ENCODE data around the gene CMTM6. TPM values are rescaled to one million over a fixed set of nuclear protein-coding genes. Genes with fewer than 3 reads are reported as not detected.

CMTM6 gene
- total and polyA plus RNA-seq, 10 of the 15 experiments (the other 5 are each of a cell fraction or from before 2014, with no cell fraction given): 27.1 to 97.3 (median 61.4) TPM

- H3K4me1 ChIP-seq (ENCODE audit: control insufficient read depth, insufficient read depth, low read length): peaks cover 23% of the 10 kb centered on the region
- WGBS (ENCODE audit: insufficient coverage, insufficient replicate concordance, low lambda C conversion rate, missing lambda C conversion rate): 3% methylated on average over 3 of the region's 3 CpGs
- peaks cover 5% of the 10 kb centered on the region for H3K79me2 ChIP-seq (ENCODE audit: control insufficient read depth, insufficient read depth, low read length)
- no peak overlapping the region; the same call in 1 of the 2 replicates for H3K27ac ChIP-seq (ENCODE audit: control insufficient read depth, insufficient read depth)
- ChIA-PET RAD21 (ENCODE audit: unreplicated experiment) (interaction anchor here (0.7 to 1.7 kb wide), 6 partner anchors 8 to 74 kb away, joined by 3 to 7 read pairs (median 4); partner anchors contain the start of gene CMTM6), POLR2A (interaction anchor here (0.6 to 2.0 kb wide), 4 partner anchors 15 to 961 kb away, joined by 3 to 4 read pairs (median 4); no protein-coding TSS in a partner anchor), CTCF (interaction anchor here (0.9 to 5.0 kb wide), 4 partner anchors 10 to 119 kb away, joined by 3 to 26 read pairs (median 15); no protein-coding TSS in a partner anchor), SMC1A (ENCODE audit: uncharacterized antibody, unreplicated experiment) (interaction anchor here (0.8 to 2.5 kb wide), 11 partner anchors 8 to 124 kb away, joined by 3 to 18 read pairs (median 5); no protein-coding TSS in a partner anchor)
- H2AFZ ChIP-seq (ENCODE audit: control insufficient read depth, low read depth, low read length): no peak overlapping the region
- H3K27me3 ChIP-seq (replicated peaks in 1 of 2; ENCODE audit: control insufficient read depth in 2 of 2, insufficient read depth in 2 of 2, low read length in 1 of 2): no peaks in the 10 kb centered on the region
- no peaks in the 10 kb centered on the region for H3K9me3 ChIP-seq (replicated peaks; ENCODE audit: control insufficient read depth, insufficient read depth, low read length)
- BruUV-seq (replicated peaks): no TSS peak
- 0 out of 2 replicates have a peak overlapping the region, but pooled peaks have one; percentile 13 for H3K4me3 ChIP-seq
- ATAC-seq (peak; percentile 77), FAIRE-seq (peak; percentile 87), DNase-seq (ENCODE audit: low read depth, low spot score) (no peak)
- intact Hi-C loops (cut with micrococcal nuclease; ENCODE audit: unreplicated experiment): loop anchor here (2.0 kb wide), 2 partner anchors 25 to 55 kb away; no protein-coding TSS in a partner anchor
- in situ Hi-C loops (cut with MboI): no loop called here
- no peaks in the 10 kb centered on the region for H4K20me1 ChIP-seq (ENCODE audit: control insufficient read depth, insufficient read depth)
- H3K4me2 ChIP-seq (ENCODE audit: control insufficient read depth, insufficient read depth): peak overlapping the region; percentile 76
- H3K9ac ChIP-seq (ENCODE audit: control insufficient read depth, insufficient read depth, low read length): no peak overlapping the region
- H3K36me3 ChIP-seq (ENCODE audit: control insufficient read depth in 2 of 2, insufficient read depth in 2 of 2, low read length in 1 of 2): no peaks in the 10 kb centered on the region
- no peak for TF ChIP-seq ZNF274 (IDR thresholded peaks at IDR 0.05; ENCODE audit: insufficient read depth, insufficient read length)
- peak; percentile 94 for TF ChIP-seq BCL11A (IDR thresholded peaks at IDR 0.05; ENCODE audit: low read depth, low read length)
- TF ChIP-seq POU2F2 (IDR thresholded peaks at IDR 0.05; ENCODE audit: borderline replicate concordance, low read depth, low read length): peak; percentile 72
- no peak for TF ChIP-seq SIX5 (IDR thresholded peaks at IDR 0.05; ENCODE audit: low read depth, low read length, severe bottlenecking)
- TF ChIP-seq ZNF217 (IDR thresholded peaks at IDR 0.05): 0 out of 2 replicates have a peak, but pooled peaks have one; percentile 45
- TF ChIP-seq PBX3 (IDR thresholded peaks at IDR 0.05; ENCODE audit: insufficient replicate concordance, low read depth, low read length): peak; percentile 85
- no peak for TF ChIP-seq FOXK2 (IDR thresholded peaks at IDR 0.05)
- no peak for TF ChIP-seq RAD51 (IDR thresholded peaks at IDR 0.05)
- no peak for TF ChIP-seq USF1 (IDR thresholded peaks at IDR 0.05; ENCODE audit: borderline replicate concordance, extremely low read length, insufficient read depth, low read depth, low read length)
- peak; percentile 67; the same call in 1 of the 2 replicates for TF ChIP-seq BMI1 (IDR thresholded peaks at IDR 0.05; ENCODE audit: borderline replicate concordance)
- TF ChIP-seq CBX5 (IDR thresholded peaks at IDR 0.05; ENCODE audit: low read depth): no peak
- peak; percentile 82 for TF ChIP-seq TBL1XR1 (IDR thresholded peaks at IDR 0.05; ENCODE audit: low read depth, low read length)
- no peak for TF ChIP-seq IRF3 (IDR thresholded peaks at IDR 0.05)
- no peak for TF ChIP-seq NBN (IDR thresholded peaks at IDR 0.05)
- 0 out of 4 replicates have a peak, but pooled peaks of 1 of the 2 experiments have one; percentile 28 for TF ChIP-seq CEBPB (IDR thresholded peaks at IDR 0.05; ENCODE audit: borderline replicate concordance in 1 of 2, low read depth in 2 of 2, low read length in 2 of 2)
- TF ChIP-seq SPI1 (IDR thresholded peaks at IDR 0.05; ENCODE audit: borderline replicate concordance, insufficient read depth, low read depth, low read length): no peak
- no peak for TF ChIP-seq ZNF24 (IDR thresholded peaks at IDR 0.05)
- TF ChIP-seq GATAD2B (conservative IDR thresholded peaks at IDR 0.05; ENCODE audit: low read depth): peak; percentile 58; the same call in 1 of the 2 replicates
Measured at GRCh38 chr3:32493437-32494414, 8.9 kb downstream of the CMTM6 start.

All from GM12878 (cell line).